Measurements from ENCODE around the gene ALLC.

GRCh38 chr2:3613524-3613905 is 44.5 kb upstream of the ALLC start:
- TF ChIP-seq POLR2A (IDR thresholded peaks at IDR 0.05): no peak
- no peak for TF ChIP-seq CTCF (IDR thresholded peaks at IDR 0.05)
